Upper lobe of left lung (tissue), 6 donors: Measurements from ENCODE around the gene RGS7BP. TPM values are rescaled to one million over a fixed set of nuclear protein-coding genes. Genes with fewer than 3 reads are reported as not detected.

Source experiments
- ATAC-seq, 2 donors: fragments of 200-7000 bp; cut with Tn5 transposase; one replicate each; pipeline ENCODE4 v1.9.1; 2022; ENCODE audit warnings: mild to moderate bottlenecking in 2 of 2, moderate library complexity in 2 of 2; ENCODE audit not compliant: low FRiP score in 2 of 2
- DNase-seq, 2 donors: peaks; one replicate each; pipeline ENCODE4 v3.0.0-alpha.2; 2019 to 2020
- H3K27ac ChIP-seq, 4 donors: fragments of 200-600 bp; sonication (generic); one replicate each; pipeline ENCODE4 v1.5.1; 2016 to 2019
- H3K27me3 ChIP-seq, 4 donors: fragments of 200-600 bp; sonication (generic); one replicate each; pipeline ENCODE4 v1.5.1; 2017 to 2019
- H3K36me3 ChIP-seq, 4 donors: fragments of 200-600 bp; sonication (generic); one replicate each; pipeline ENCODE4 v1.5.1; 2016 to 2019
- H3K4me1 ChIP-seq, 4 donors: fragments of 200-600 bp; sonication (generic); one replicate each; pipeline ENCODE4 v1.5.1; 2018 to 2019
- H3K4me3 ChIP-seq, 4 donors: fragments of 200-600 bp; sonication (generic); one replicate each; pipeline ENCODE4 v1.5.1; 2017 to 2019; ENCODE audit warnings: mild to moderate bottlenecking in 2 of 4, moderate library complexity in 1 of 4
- H3K9me3 ChIP-seq, 4 donors: fragments of 200-600 bp; sonication (generic); one replicate each; pipeline ENCODE4 v1.5.1; 2018 to 2019
- EP300 ChIP-seq, 4 donors: sonication (generic); formaldehyde crosslinking; IDR thresholded peaks; one replicate each; pipeline ENCODE4 v1.5.1; 2017; ENCODE audit warnings: antibody characterized with exemption in 4 of 4, control low read depth in 2 of 4
- POLR2A ChIP-seq, 4 donors: fragments of 450-650 bp; IDR thresholded peaks; one replicate each; pipeline ENCODE4 v1.5.1; 2016 to 2017; ENCODE audit warnings: antibody characterized with exemption in 4 of 4, mild to moderate bottlenecking in 2 of 4
- POLR2AphosphoS5 ChIP-seq, 2 donors: sonication (generic); formaldehyde crosslinking; IDR thresholded peaks; one replicate each; pipeline ENCODE4 v1.5.1; 2017; ENCODE audit warnings: antibody characterized with exemption in 2 of 2
- WGBS, 2 donors: methylation state at CpG; one replicate each; pipeline ENCODE4 v1.1.5; 2017 to 2018; 5-methylcytosine and 5-hydroxymethylcytosine counted together
- total RNA-seq, 6 donors: library from RNA; depleted of rRNA in 4 of 6; stranded (reverse); fragments of >200 nt in 4 of 6; gene quantifications; one replicate each; pipeline versions ENCODE4 v1.1.0 to v1.2.1, GENCODE V29; 2016 to 2021
- TF ChIP-seq, protein P1 (sequence below), 6 experiments: fragments of 450-650 bp in 4 of 6; fragments of 200-600 bp in 2 of 6; sonication (generic) in 2 of 6; IDR thresholded peaks; one replicate each; pipeline ENCODE4 v1.5.1; 2016 to 2019; ENCODE audit warnings: antibody characterized with exemption in 6 of 6
- donor health status: DM: no; HTN: no; CAD: no; lungs with moderate emphysema.
- donor health status: DM: no; HTN: yes; CAD: no; lungs with severe emphysema.

RGS7BP gene
- total RNA-seq, 6 donors from 2014 or later = 1.5 to 3.7 (median 1.8) TPM; not detected in 1

DNA sequence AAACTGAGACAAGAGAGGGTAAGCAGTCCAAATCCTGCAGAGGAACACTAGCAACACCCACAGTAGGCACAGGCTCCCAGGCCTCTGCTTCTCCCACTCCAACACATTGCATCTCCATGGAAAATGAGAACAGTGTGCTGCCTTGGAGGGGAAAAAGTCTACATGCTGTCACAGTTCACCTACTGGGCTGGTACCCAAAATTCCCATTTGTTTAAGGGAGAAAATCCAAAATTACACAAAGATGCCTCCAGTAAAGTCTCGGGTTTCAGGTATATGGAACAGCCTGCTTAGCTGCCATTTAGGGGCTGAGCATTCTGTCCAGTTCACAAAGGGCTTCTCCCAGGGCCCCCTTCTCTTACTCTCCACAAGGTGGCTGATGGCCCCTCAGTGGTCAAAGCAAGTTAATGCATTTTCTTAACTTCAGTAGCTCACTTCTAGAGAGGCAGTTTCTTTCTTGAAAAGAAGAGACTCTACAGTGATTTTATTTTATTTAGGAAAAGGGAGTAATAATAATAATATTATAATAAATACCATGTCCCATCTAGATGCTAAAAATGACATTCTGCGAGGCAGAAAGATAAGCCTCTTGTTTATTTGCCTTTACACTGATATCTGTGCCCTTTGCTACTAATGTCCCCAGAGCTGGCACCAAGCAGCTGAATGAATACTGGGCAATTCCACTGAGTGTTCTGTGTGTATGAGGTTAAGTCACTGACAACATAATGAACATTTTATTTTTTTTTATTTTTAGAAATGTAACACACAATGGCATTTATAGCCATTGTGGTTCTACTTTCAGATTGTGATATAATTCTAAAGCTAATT, 89.4 kb downstream of the RGS7BP start:
- Histone ChIP-seq H3K27ac (no peak overlapping the region), H3K27me3 (no peaks in the 10 kb centered on the region), H3K4me3 (no peak overlapping the region), H3K36me3 (no peaks in the 10 kb centered on the region), H3K4me1 (no peaks in the 10 kb centered on the region), H3K9me3 (no peaks in the 10 kb centered on the region)
- WGBS, 2 donors = 79 to 83% methylated on average over 2 of the region's 2 CpGs
- DNase-seq = no peak
- TF ChIP-seq POLR2A (IDR thresholded peaks at IDR 0.05) = no peak
- TF ChIP-seq, protein P1, sequence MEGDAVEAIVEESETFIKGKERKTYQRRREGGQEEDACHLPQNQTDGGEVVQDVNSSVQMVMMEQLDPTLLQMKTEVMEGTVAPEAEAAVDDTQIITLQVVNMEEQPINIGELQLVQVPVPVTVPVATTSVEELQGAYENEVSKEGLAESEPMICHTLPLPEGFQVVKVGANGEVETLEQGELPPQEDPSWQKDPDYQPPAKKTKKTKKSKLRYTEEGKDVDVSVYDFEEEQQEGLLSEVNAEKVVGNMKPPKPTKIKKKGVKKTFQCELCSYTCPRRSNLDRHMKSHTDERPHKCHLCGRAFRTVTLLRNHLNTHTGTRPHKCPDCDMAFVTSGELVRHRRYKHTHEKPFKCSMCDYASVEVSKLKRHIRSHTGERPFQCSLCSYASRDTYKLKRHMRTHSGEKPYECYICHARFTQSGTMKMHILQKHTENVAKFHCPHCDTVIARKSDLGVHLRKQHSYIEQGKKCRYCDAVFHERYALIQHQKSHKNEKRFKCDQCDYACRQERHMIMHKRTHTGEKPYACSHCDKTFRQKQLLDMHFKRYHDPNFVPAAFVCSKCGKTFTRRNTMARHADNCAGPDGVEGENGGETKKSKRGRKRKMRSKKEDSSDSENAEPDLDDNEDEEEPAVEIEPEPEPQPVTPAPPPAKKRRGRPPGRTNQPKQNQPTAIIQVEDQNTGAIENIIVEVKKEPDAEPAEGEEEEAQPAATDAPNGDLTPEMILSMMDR (IDR thresholded peaks at IDR 0.05) = peak in 1 of 6 experiments; percentile 10
- ATAC-seq = no peak

DNA sequence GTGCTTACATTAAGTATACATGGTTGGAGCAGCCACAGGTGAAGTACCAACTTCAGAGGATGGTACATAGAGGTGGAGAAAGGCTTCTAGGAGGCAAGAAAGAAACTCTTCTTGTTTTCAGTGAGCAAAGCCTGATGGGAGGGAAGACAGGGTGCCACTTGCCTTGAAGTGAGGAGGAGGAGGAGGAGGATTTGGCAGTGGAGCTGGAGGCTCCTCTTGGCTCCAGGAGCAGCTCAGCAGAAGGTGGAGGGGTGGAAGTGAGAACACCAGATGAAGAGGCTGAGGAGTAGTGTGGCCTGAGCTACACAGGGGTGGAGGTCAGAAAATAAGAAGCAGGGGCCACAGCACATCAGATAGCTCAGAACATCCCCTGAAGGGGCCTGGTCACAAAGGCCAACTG, 93.4 kb downstream of the RGS7BP start:
- Histone ChIP-seq H3K27ac (no peak overlapping the region), H3K9me3 (no peaks in the 10 kb centered on the region), H3K4me1 (no peaks in the 10 kb centered on the region), H3K27me3 (no peaks in the 10 kb centered on the region), H3K36me3 (no peaks in the 10 kb centered on the region), H3K4me3 (no peak overlapping the region)
- TF ChIP-seq EP300 (IDR thresholded peaks at IDR 0.05) (no peak), POLR2A (IDR thresholded peaks at IDR 0.05) (no peak), POLR2AphosphoS5 (IDR thresholded peaks at IDR 0.05) (no peak)
- TF ChIP-seq, protein P1 (IDR thresholded peaks at IDR 0.05) = no peak
- ATAC-seq = no peak
- no peak for DNase-seq

DNA sequence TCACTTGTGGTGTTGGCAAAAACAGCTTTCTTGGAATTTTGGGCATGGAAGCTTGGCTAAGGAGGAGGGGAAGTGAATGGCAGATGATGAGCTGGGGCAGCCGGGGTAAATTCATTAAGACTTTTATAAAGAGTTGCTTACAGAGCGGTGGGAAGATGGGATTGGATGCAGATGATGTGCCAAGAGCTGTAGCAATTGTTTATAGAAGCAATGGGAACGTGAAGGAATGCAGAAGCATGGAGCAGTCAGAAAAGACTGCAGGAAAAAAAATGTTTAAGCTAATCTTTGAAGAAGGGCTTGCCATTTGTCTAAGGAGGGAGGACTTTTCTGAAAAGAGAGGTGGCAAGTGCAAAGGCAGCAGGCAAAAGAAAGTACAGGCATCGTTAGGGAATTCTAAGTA, 97.9 kb downstream of the RGS7BP start:
- no peak for DNase-seq
- no peaks in the 10 kb centered on the region for H3K36me3 ChIP-seq
- TF ChIP-seq POLR2AphosphoS5 (IDR thresholded peaks at IDR 0.05) (no peak), EP300 (IDR thresholded peaks at IDR 0.05) (no peak), POLR2A (IDR thresholded peaks at IDR 0.05) (no peak)
- TF ChIP-seq, protein P1 (IDR thresholded peaks at IDR 0.05) = no peak
- H3K27me3 ChIP-seq = no peaks in the 10 kb centered on the region
- ATAC-seq = no peak
- H3K27ac ChIP-seq = no peak overlapping the region
- H3K9me3 ChIP-seq = no peaks in the 10 kb centered on the region
- no peak overlapping the region for H3K4me3 ChIP-seq
- WGBS, 2 donors = 50 to 52% methylated on average over 4 of the region's 4 CpGs
- no peaks in the 10 kb centered on the region for H3K4me1 ChIP-seq

DNA sequence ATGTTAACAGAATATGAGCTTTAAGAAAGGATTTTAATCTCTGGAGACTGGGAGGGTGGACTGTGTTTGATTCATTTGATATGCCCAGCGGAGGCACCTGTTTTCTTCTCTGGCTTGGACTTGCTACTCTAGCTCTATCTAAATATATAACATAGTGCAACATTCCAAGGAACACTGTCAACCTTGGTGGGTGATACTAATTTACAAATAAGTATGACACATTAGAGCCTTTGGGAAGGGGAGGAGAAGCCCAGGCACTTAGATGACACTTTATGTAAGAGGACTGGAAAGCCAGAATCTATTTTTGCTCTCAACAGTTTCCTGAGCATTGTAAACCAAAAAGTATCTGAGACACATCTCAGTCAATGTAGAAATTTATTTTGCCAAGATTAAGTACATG, 101.1 kb downstream of the RGS7BP start:
- Histone ChIP-seq H3K27ac (no peak overlapping the region), H3K36me3 (no peaks in the 10 kb centered on the region), H3K4me1 (peaks cover 0 to 2% (median 0%) of the 10 kb centered on the region in 4 donors), H3K27me3 (no peaks in the 10 kb centered on the region), H3K9me3 (no peaks in the 10 kb centered on the region), H3K4me3 (no peak overlapping the region)
- TF ChIP-seq, protein P1 (IDR thresholded peaks at IDR 0.05) = no peak
- no peak for TF ChIP-seq EP300 (IDR thresholded peaks at IDR 0.05)
- no peak for TF ChIP-seq POLR2A (IDR thresholded peaks at IDR 0.05)
- TF ChIP-seq POLR2AphosphoS5 (IDR thresholded peaks at IDR 0.05) = no peak
- 96 to 100% methylated on average over 1 of the region's 1 CpG for WGBS, 2 donors
- DNase-seq (no peak), ATAC-seq (no peak)
